Spleen (tissue), 7 donors: ENCODE results near the gene MRPL50.

Experiments
- POLR2A ChIP-seq, 3 donors: fragments of 450-650 bp; IDR thresholded peaks; one replicate each; pipeline ENCODE4 v1.5.1; 2017; ENCODE audit warnings: antibody characterized with exemption in 3 of 3, mild to moderate bottlenecking in 1 of 3
- POLR2AphosphoS5 ChIP-seq, 3 donors: sonication (generic); formaldehyde crosslinking; IDR thresholded peaks; one replicate each; pipeline ENCODE4 v1.5.1; 2017; ENCODE audit warnings: antibody characterized with exemption in 3 of 3
- TF ChIP-seq, protein P1 (sequence below), 11 experiments: fragments of 200-600 bp in 7 of 11; fragments of 450-650 bp in 4 of 11; sonication (generic) in 4 of 11; IDR thresholded peaks in 8 of 11; conservative IDR thresholded peaks in 3 of 11; 1 replicate in 7 of 11; 2 replicates in 4 of 11; pipeline versions ENCODE4 v1.4.0 to v1.8.0; 2016 to 2021; ENCODE audit warnings: antibody characterized with exemption in 11 of 11, inconsistent platforms in 4 of 11, mild to moderate bottlenecking in 1 of 11
- donor health status: DM: no; HTN: no; CAD: no; lungs with moderate emphysema.
- donor health status: DM: no; HTN: no; CAD: no.
- donor health status: DM: no; HTN: no; CAD: no.

DNA sequence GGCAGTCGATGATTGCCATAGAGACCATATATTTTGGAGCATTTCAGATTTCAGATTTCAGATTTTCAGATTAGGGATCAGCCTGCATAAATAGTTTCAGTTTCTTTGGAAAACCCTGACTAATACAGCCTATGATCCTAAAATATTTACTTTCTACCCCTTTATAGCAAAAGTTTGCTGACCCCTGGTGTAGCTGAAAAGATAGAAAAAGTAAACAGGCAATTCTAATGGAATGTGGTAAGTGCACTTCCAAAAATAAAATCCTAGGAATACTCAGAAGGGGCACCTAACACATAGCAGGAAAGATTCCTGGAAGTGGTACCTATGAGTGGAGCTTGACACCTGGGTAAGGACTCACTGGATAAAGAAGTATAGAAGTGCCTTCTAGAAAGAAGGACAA lies 48.1 kb downstream of the MRPL50 start:
- TF ChIP-seq POLR2A (IDR thresholded peaks at IDR 0.05) (no peak), POLR2AphosphoS5 (IDR thresholded peaks at IDR 0.05) (no peak)
- TF ChIP-seq, protein P1, sequence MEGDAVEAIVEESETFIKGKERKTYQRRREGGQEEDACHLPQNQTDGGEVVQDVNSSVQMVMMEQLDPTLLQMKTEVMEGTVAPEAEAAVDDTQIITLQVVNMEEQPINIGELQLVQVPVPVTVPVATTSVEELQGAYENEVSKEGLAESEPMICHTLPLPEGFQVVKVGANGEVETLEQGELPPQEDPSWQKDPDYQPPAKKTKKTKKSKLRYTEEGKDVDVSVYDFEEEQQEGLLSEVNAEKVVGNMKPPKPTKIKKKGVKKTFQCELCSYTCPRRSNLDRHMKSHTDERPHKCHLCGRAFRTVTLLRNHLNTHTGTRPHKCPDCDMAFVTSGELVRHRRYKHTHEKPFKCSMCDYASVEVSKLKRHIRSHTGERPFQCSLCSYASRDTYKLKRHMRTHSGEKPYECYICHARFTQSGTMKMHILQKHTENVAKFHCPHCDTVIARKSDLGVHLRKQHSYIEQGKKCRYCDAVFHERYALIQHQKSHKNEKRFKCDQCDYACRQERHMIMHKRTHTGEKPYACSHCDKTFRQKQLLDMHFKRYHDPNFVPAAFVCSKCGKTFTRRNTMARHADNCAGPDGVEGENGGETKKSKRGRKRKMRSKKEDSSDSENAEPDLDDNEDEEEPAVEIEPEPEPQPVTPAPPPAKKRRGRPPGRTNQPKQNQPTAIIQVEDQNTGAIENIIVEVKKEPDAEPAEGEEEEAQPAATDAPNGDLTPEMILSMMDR (IDR thresholded peaks at IDR 0.05 in 8 of 11, conservative IDR thresholded peaks at IDR 0.05 in 3 of 11): no peak
